ENCODE results near the gene RNASE8.

The RNASE8 gene

DNA sequence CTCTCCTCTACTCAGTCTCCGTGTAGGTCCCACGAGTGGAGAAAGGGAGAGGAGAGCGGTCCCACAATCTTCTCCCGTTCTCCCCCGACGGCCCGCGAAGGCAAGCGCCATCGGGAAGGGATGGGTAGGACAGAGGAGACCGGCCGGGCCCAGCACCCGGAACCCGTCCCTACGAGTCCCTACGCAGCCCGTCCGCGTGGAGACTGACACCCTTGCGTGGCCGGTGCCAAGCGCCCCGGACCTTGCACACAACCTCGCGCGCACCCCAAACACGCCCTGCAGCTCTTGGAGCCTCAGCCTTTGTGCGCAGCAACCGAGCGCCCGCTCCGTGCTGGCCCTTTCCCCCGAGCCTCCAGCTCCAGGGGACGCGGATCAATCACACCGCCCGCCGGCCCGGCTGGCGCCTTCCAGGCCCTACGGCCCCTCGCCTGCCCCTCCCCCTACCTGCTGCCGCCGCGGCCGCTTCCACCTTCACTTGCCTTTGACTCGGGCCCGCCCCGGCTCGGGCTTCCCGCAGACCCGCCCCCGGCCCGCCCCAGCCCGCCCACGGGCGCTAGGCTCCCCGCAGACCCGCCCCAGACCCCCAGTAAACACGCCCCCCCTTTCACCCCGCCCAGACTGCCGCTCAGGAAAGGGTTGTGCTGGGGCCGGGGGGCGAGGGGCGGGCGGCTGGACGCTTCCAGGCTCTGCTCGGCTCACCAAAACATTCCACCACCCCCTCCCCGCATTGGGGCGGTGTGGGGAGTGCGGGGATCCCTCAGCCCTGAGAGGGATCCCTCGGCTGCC, 32.8 kb upstream of the RNASE8 start, which contains the start of gene NDRG2:
TSS of gene NDRG2 (minus strand) at position 477 of the 786 bp plus-strand sequence. CDS start 1,746 bp downstream, outside the sequence.
- TF ChIP-seq, protein P1, sequence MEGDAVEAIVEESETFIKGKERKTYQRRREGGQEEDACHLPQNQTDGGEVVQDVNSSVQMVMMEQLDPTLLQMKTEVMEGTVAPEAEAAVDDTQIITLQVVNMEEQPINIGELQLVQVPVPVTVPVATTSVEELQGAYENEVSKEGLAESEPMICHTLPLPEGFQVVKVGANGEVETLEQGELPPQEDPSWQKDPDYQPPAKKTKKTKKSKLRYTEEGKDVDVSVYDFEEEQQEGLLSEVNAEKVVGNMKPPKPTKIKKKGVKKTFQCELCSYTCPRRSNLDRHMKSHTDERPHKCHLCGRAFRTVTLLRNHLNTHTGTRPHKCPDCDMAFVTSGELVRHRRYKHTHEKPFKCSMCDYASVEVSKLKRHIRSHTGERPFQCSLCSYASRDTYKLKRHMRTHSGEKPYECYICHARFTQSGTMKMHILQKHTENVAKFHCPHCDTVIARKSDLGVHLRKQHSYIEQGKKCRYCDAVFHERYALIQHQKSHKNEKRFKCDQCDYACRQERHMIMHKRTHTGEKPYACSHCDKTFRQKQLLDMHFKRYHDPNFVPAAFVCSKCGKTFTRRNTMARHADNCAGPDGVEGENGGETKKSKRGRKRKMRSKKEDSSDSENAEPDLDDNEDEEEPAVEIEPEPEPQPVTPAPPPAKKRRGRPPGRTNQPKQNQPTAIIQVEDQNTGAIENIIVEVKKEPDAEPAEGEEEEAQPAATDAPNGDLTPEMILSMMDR (conservative IDR thresholded peaks at IDR 0.05; ENCODE audit: low read depth, low read length): no peak
- no peak for DNase-seq (ENCODE audit: low read depth)
- H3K4me3 ChIP-seq (ENCODE audit: low read length): peak within 1 kb of the TSS; percentile 49

DNA sequence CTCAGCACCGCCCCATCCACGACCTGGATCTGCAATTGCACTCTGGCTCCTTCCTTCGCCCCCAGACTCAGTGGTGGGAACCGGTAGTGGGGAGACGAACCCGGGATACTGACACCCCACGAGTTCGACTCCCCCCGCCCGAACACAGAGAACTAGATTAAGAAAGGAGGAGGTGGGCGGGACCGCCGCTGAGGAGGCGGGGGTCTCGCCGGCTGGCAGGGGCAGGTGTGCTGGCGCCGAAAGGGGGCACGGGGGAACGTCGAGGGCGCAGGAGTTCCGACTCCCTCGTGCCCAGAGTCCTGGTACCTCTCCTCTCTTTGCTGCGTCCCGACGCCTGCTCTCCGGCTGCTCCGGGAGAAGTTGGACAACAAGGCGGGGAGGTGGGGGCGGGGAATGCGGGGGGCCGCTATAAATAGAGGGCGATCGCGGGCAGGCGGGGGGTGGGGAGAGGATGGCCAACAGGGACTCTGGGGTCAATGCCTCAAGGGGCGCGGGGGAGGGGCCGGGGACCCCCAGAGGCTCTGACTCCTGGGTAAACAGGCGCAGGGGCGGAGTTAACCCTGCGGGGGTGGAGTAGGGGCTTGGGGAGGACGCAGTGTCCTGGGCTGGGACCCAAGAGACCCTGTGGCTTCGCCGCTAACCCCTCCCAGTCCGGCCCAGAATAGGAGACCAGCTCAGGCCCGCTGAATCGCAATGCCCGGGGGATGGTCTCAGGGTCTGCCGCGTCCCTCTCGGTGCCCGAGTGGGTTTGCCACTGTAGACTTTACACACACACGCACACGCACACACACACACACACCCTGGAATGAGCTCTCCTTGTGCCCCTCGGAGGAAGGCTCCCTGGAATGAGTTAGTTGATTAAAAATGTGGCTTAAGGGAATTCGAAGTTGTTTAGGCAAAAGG, 32.0 kb upstream of the RNASE8 start:
- H3K4me3 ChIP-seq (ENCODE audit: low read length): peak overlapping the region; percentile 44
- TF ChIP-seq, protein P1 (conservative IDR thresholded peaks at IDR 0.05; ENCODE audit: low read depth, low read length): no peak
- DNase-seq (ENCODE audit: low read depth): no peak

DNA sequence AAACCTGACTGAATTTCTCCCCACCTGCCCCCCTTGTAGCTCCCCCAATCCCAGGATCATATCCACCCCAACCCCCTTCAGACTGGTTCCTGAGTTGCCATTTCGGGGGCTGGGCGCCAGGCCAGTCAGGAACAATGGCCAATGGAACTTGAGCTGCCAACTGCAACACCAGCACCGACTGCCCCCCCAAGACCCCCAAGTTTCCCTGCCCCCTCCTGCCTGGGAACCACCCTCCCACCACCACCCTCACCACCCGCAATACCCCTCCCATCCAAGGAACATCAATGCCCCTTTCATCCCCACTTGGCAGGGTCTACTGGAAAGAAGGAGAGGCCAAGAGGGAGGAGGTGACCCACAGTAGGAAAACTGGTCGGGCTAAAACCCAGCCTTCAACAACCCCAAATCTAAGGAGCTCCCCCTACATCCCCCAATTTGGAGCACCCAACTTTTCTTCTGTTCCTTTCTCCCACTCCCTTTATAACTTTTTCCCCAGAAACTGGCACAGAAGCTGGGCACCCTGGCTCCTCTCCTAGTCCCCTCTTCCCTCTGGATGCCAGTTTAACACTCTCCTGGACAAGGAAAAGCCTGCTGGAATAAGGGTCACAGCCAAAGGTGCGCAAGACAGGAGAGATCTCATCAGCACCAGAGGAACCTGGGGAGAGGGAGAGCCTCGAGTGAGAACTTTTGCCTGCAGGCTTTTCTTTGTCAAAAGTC, 31.2 kb upstream of the RNASE8 start:
- TF ChIP-seq, protein P1 (conservative IDR thresholded peaks at IDR 0.05; ENCODE audit: low read depth, low read length): no peak
- DNase-seq (ENCODE audit: low read depth): no peak
- H3K4me3 ChIP-seq (ENCODE audit: low read length): no peak overlapping the region

DNA sequence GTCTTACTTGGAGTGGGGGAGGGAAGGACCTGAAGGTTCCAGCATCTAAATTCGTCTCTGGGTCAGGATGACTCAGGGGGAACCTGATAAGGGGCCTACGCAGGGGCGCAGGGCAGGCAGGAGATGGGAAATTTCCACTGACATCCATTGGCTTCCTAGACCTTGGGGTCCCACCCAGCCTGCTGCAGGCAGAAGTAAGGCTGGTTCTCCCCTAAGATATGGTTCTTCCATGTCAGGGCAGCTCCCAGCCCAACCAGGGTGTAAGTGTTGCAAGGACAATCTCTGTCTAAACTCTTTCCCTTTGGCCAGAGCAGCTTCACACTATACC, 30.7 kb upstream of the RNASE8 start:
- TF ChIP-seq, protein P1 (conservative IDR thresholded peaks at IDR 0.05; ENCODE audit: low read depth, low read length): no peak
- DNase-seq (ENCODE audit: low read depth): no peak
- H3K4me3 ChIP-seq (ENCODE audit: low read length): no peak overlapping the region

DNA sequence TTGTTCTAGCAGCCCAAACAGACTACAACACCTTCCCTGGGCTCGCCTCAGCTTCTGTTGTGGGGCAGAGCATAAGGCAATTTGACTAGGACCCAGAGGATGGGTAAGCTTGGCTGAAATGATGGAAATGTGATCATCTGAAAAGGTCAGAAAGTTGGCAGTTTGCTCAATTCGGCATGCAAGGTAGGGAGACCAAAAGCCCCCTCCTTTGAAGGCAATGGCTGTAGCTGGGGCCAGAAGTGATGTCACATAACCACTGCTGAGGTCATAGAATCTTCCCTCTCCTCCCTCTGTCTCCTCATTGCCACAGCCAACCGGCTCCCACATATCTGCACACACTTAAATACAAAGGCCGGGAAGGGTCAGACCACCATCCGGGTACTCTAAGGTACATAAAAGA, 27.7 kb upstream of the RNASE8 start, which contains the start of gene TPPP2:
TSS of gene TPPP2 (plus strand) at position 301 of the 400 bp plus-strand sequence. CDS start 365 bp downstream, outside the sequence.
- DNase-seq (ENCODE audit: low read depth): no peak
- H3K4me3 ChIP-seq (ENCODE audit: low read length): no peak within 1 kb of the TSS
- TF ChIP-seq, protein P1 (conservative IDR thresholded peaks at IDR 0.05; ENCODE audit: low read depth, low read length): no peak

DNA sequence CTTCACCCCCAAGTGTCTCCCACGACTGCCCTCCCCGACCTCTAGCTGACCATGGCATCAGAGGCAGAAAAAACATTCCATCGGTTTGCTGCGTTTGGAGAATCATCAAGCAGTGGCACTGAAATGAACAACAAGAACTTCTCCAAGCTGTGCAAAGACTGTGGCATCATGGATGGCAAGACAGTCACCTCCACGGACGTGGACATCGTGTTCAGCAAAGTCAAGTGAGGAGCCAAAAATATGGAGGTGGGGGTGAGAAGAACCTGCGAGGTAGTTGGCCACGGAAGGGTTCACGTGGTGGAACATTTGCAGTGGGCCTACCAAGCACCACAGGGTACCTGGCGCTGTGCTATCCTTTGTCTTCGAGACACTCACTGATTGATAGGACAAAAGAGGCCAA, 27.1 kb upstream of the RNASE8 start:
- H3K4me3 ChIP-seq (ENCODE audit: low read length): no peak overlapping the region
- TF ChIP-seq, protein P1 (conservative IDR thresholded peaks at IDR 0.05; ENCODE audit: low read depth, low read length): no peak
- DNase-seq (ENCODE audit: low read depth): no peak
